DOHH2 (cell line): ENCODE measurements around the gene SLC7A11.

Experiments
- H3F3A ChIP-seq: fragments of 200-600 bp; sonication (generic), shearing (Covaris generic); 2 replicates; pipeline ENCODE4 v1.6.0; 2016; ENCODE audit warnings: antibody characterized with exemption, mild to moderate bottlenecking; ENCODE audit not compliant: control insufficient read depth, insufficient read depth
- H3K27ac ChIP-seq: fragments of 200-600 bp; sonication (generic); 2 replicates; pipeline ENCODE4 v1.5.1; 2014; ENCODE audit warnings: low read depth, mild to moderate bottlenecking, low read length, moderate library complexity
- H3K27me3 ChIP-seq: fragments of 200-600 bp; sonication (generic); 2 replicates; pipeline ENCODE4 v1.6.1; 2014; ENCODE audit warnings: mild to moderate bottlenecking, low read length, mixed read lengths; ENCODE audit not compliant: control insufficient read depth
- H3K36me3 ChIP-seq: fragments of 200-600 bp; sonication (generic); 2 replicates; pipeline ENCODE4 v1.6.1; 2014; ENCODE audit warnings: mild to moderate bottlenecking, low read length, moderate library complexity, mixed read lengths; ENCODE audit not compliant: control insufficient read depth
- H3K4me1 ChIP-seq: fragments of 200-600 bp; sonication (generic); 2 replicates; pipeline ENCODE4 v1.6.1; 2014; ENCODE audit warnings: mild to moderate bottlenecking, low read length, mixed read lengths; ENCODE audit not compliant: control insufficient read depth
- H3K4me2 ChIP-seq: fragments of 200-600 bp; sonication (generic); 2 replicates; pipeline ENCODE4 v1.6.0; 2014; ENCODE audit warnings: mild to moderate bottlenecking, low read length, moderate library complexity
- H3K4me3 ChIP-seq: fragments of 200-600 bp; sonication (generic); 2 replicates; pipeline ENCODE4 v1.5.1; 2014; ENCODE audit warnings: mild to moderate bottlenecking, low read length, mixed read lengths
- H3K79me2 ChIP-seq: fragments of 200-600 bp; sonication (generic); 2 replicates; pipeline ENCODE4 v1.6.1; 2014; ENCODE audit warnings: mild to moderate bottlenecking, low read length, mixed read lengths; ENCODE audit not compliant: control insufficient read depth
- H3K9me2 ChIP-seq: fragments of 200-600 bp; sonication (generic); replicated peaks from 2 replicates; pipeline ENCODE4 v1.6.1; 2014; ENCODE audit warnings: mild to moderate bottlenecking, low read length, mixed read lengths; ENCODE audit not compliant: control insufficient read depth
- H3K9me3 ChIP-seq: fragments of 200-600 bp; sonication (generic); 2 replicates; pipeline ENCODE4 v1.6.1; 2014; ENCODE audit warnings: antibody characterized with exemption, low read length, mixed read lengths; ENCODE audit not compliant: control insufficient read depth, insufficient read depth
- H4K20me1 ChIP-seq: fragments of 200-600 bp; sonication (generic); 2 replicates; pipeline ENCODE4 v1.6.0; 2014; ENCODE audit warnings: low read depth, mild to moderate bottlenecking, antibody characterized with exemption, low read length, moderate library complexity; ENCODE audit not compliant: control insufficient read depth, insufficient read depth
- EZH2phosphoT487 ChIP-seq: fragments of 200-600 bp; sonication (generic); IDR thresholded peaks from 2 replicates; pipeline ENCODE4 v1.6.1; 2017; ENCODE audit warnings: borderline replicate concordance, mild to moderate bottlenecking, antibody characterized with exemption, low read length, moderate library complexity, mixed read lengths
- TF ChIP-seq, protein P1 (sequence below): fragments of 200-600 bp; sonication (generic); IDR thresholded peaks from one replicate; pipeline ENCODE4 v1.5.1; 2014; ENCODE audit warnings: antibody characterized with exemption, mild to moderate bottlenecking, low read depth, low read length; ENCODE audit not compliant: poor library complexity, severe bottlenecking

The SLC7A11 gene

GRCh38 chr4:138251938-138252337, 9.8 kb upstream of the SLC7A11 start:
- no peak overlapping the region for H3K4me2 ChIP-seq
- H3K27me3 ChIP-seq = no peaks in the 10 kb centered on the region
- H3K36me3 ChIP-seq = no peaks in the 10 kb centered on the region
- H3F3A ChIP-seq = no peaks in the 10 kb centered on the region
- no peak for TF ChIP-seq EZH2phosphoT487
- no peaks in the 10 kb centered on the region for H4K20me1 ChIP-seq
- H3K9me3 ChIP-seq = no peaks in the 10 kb centered on the region
- H3K27ac ChIP-seq = no peak overlapping the region
- H3K4me1 ChIP-seq = no peaks in the 10 kb centered on the region
- no peaks in the 10 kb centered on the region for H3K79me2 ChIP-seq
- H3K9me2 ChIP-seq = no peaks in the 10 kb centered on the region
- no peak overlapping the region for H3K4me3 ChIP-seq

DNA sequence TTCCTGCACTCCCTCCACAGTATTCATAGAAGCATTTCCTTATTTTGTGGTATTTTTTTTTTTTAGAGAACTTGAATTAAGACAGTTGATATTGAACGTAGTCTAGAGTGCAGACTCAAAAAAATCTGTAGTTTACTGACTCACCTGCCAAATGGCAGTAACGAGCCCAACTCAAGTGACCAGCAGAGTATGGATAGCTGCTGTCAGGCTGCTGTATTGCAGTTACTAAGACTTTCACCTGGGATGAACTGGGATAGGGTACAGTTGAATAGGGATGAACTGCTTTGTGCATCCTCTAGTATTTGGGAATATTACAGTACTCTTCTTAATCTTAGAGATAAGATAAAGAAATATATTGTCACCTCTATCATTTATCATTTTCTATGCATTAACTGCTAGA, 7.0 kb upstream of the SLC7A11 start:
- Histone ChIP-seq H3K79me2 (no peaks in the 10 kb centered on the region), H3K9me2 (no peaks in the 10 kb centered on the region), H4K20me1 (no peaks in the 10 kb centered on the region), H3K4me3 (no peak overlapping the region), H3K4me1 (no peaks in the 10 kb centered on the region), H3F3A (no peaks in the 10 kb centered on the region), H3K9me3 (no peaks in the 10 kb centered on the region), H3K4me2 (no peak overlapping the region), H3K27me3 (no peaks in the 10 kb centered on the region), H3K36me3 (no peaks in the 10 kb centered on the region), H3K27ac (no peak overlapping the region)
- TF ChIP-seq EZH2phosphoT487 = no peak
- TF ChIP-seq, protein P1, sequence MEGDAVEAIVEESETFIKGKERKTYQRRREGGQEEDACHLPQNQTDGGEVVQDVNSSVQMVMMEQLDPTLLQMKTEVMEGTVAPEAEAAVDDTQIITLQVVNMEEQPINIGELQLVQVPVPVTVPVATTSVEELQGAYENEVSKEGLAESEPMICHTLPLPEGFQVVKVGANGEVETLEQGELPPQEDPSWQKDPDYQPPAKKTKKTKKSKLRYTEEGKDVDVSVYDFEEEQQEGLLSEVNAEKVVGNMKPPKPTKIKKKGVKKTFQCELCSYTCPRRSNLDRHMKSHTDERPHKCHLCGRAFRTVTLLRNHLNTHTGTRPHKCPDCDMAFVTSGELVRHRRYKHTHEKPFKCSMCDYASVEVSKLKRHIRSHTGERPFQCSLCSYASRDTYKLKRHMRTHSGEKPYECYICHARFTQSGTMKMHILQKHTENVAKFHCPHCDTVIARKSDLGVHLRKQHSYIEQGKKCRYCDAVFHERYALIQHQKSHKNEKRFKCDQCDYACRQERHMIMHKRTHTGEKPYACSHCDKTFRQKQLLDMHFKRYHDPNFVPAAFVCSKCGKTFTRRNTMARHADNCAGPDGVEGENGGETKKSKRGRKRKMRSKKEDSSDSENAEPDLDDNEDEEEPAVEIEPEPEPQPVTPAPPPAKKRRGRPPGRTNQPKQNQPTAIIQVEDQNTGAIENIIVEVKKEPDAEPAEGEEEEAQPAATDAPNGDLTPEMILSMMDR = no peak

DNA sequence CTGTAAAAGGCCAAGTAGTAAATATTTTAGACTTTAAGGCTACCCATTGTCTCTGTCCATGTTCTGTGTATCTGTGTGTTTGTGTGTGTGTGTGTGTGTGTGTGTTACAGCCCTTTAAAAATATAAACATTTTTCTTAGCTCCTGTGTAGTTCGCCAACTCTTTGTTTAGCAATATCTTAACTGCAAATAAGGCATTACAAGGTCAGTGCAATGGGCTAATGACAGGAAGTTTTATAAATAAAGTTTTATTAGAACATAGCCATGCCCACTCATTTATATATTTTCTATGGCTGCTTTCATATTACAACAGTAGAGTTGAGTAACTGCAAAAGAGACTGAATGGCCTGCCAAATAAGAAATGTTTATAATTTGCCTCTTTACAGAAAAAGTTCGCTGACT, 5.9 kb upstream of the SLC7A11 start:
- Histone ChIP-seq H3K36me3 (no peaks in the 10 kb centered on the region), H3K4me1 (peaks cover 10% of the 10 kb centered on the region), H3K9me3 (no peaks in the 10 kb centered on the region), H3K4me3 (no peak overlapping the region), H3K27ac (no peak overlapping the region), H3K27me3 (no peaks in the 10 kb centered on the region), H3K79me2 (no peaks in the 10 kb centered on the region), H3F3A (no peaks in the 10 kb centered on the region), H3K4me2 (no peak overlapping the region), H3K9me2 (no peaks in the 10 kb centered on the region), H4K20me1 (no peaks in the 10 kb centered on the region)
- TF ChIP-seq, protein P1 = no peak
- no peak for TF ChIP-seq EZH2phosphoT487

DNA sequence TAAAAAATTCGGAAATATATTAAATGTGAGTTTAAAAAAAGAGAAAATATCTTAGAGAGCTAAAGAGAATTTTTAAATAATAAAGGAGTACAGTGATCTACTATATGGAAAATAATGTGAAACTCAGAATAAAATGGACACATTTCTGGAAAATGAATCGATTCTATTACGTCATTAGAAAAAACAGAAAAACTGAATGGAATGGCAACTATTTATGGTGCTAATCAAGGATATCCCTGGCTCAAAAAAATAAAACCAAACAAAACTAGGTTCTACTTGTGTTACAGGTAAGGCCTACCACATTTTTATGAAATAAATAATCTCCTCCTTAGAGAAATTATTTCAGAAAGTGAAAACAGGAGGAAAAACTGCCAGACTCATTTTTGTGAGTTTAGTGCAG, 5.5 kb upstream of the SLC7A11 start:
- H3K9me3 ChIP-seq = no peaks in the 10 kb centered on the region
- peaks cover 14% of the 10 kb centered on the region for H3K4me1 ChIP-seq
- no peaks in the 10 kb centered on the region for H3K9me2 ChIP-seq
- no peak overlapping the region for H3K27ac ChIP-seq
- peaks cover 3% of the 10 kb centered on the region for H3F3A ChIP-seq
- no peak for TF ChIP-seq EZH2phosphoT487
- no peak overlapping the region for H3K4me3 ChIP-seq
- H3K36me3 ChIP-seq = no peaks in the 10 kb centered on the region
- H3K4me2 ChIP-seq = no peak overlapping the region
- no peaks in the 10 kb centered on the region for H4K20me1 ChIP-seq
- no peaks in the 10 kb centered on the region for H3K79me2 ChIP-seq
- no peaks in the 10 kb centered on the region for H3K27me3 ChIP-seq
